GM21381 (cell line): Measurements from ENCODE around the gene PGA4.
"Not testable (repeated sequence)": the region's sequence is repeated elsewhere in the genome, so short reads cannot be mapped to it uniquely, and the experiment has no call there.

ENCODE experiments used
- ATAC-seq: cut with Tn5 transposase; IDR thresholded peaks from one replicate; pipeline ENCODE4 v1.9.1; 2021; ENCODE audit warnings: mild to moderate bottlenecking, moderate library complexity; ENCODE audit not compliant: unreplicated experiment

The PGA4 gene

DNA sequence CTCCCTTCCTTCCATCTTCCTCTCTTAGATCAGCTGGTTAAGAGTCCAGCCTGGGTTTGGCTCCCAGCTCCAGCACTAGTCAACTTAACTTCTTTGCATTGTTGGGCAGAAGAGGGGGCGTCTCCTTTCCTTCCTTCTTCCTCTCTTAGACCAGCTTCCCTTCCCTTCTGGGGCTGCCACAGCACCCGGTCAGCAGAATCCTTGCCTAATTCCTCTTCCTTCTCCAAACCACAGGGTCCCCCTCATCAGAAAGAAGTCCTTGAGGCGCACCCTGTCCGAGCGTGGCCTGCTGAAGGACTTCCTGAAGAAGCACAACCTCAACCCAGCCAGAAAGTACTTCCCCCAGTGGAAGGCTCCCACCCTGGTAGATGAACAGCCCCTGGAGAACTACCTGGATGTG lies 18.3 kb upstream of the PGA4 start:
- ATAC-seq, result not testable (repeated sequence)

DNA sequence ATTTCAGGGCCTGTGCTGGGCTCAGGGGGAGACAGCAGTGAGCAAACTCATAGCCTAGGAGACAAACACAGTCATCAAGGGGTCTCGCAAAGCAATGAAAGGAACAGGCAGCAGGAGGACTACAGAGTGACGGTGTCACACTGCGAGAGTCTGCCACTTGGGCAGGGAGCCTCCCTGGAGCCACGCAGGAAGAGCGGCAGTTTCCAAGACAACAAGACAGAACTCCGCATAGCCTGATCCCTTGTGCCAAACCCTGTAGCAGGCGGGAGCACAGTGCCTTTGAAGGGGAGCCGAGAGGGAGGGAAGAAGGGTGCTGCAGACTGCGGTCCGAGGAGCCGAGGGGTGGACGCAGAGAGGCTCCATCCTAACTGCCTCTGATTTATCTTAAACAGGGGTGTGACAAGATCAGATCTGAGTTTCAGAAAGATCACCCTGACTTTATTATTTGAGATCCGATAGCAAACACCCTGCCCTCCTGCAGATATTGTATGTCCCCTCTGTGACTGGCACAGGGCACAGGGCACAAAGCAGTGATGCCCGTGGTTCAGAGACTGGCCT lies 17.6 kb upstream of the PGA4 start:
- ATAC-seq, result not testable (repeated sequence)

DNA sequence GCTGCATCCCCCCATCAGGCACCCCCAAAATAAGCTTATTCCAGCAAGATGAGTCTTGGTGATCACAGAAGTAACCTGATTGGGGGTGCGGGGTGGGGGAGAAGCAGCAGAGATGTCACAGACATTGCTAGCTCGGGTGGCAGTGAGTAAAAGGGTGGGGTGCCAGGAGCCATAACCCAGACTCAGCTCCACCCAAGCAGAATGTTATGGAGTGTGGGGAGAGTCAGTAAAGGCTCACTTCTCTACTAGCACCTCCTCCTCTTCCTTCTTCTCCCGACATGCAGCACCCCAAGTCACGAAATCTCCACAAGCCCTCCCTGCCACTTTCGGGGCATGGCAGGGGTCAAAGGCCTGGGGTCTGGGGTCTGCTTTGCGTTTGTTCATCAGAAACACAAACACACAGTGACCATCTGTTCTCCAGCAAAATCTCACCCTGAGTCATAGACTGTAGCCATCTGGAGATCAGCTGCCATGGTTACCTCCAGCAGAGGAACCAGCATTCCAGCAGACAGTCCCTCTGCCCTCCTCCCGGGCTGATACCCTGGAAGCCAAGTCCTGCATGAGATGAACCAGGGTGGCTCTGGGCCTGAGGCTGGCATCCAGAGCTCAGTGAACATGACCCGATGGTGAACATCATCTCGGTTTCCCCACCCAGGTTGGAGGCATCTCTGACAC lies 14.4 kb upstream of the PGA4 start:
- not testable (repeated sequence) for ATAC-seq

DNA sequence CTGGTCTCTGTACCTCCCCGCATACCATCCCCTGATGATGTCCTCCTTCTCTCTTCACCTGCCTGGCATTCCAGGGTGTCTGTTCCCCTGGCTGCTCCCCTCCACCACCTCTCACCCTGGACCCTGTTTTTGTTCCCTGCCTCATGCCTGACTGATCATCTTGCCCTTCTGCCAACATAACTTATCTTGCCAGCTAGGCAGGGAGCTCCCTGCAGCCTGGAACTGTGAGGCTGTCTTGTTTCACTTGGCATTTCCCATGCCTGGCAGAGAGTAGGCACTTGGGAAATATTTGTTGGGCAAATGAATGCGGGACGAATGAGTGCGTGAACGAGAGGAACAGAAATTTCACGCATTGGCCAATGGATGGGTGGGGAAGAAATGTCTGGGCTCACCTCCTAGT lies 11.5 kb upstream of the PGA4 start:
- not testable (repeated sequence) for ATAC-seq

DNA sequence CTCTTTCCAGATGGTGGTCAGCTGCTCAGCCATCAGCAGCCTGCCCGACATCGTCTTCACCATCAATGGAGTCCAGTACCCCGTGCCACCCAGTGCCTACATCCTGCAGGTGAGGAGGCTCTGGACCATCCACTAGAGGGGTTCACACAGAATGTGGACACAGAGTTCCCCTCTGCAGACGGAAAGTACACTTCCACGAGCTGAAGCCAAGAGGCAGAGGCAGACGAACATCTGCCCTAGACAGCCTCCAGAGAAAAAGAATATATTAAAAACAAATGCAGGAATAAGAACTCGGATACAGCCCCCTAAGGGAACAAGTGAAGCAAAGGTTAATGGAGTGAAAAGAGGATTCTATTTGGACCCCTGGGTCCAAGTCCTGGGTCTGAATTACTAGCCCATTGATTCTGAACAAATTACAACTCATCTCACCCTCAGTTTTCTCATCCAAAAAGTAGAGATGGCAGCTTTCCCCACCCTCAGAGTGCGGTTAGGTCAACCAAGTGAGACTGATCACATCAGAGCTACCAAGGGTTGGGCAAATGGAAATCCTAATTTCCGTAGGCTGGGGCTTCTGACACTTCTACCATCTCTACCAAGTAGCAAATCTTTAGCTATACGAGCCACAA lies 10.7 kb upstream of the PGA4 start:
- ATAC-seq, result not testable (repeated sequence)

DNA sequence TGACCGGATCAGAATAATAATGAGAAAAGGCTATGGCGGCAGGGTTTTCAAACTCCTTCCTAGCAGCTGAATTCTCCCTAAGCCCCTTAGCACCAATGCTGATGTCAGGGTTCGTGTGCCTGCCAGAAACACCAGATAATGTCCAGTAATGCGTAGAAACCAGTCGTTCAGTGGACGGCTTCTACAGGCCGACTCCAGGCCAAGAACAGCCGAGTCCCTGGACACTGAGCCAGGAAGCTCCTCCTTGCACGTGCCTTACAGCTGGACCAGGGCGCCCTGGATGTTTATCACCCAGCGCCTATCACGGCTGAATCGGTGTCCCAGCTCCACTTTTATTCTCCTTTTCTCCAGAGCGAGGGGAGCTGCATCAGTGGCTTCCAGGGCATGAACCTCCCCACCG lies 9.9 kb upstream of the PGA4 start:
- not testable (repeated sequence) for ATAC-seq

DNA sequence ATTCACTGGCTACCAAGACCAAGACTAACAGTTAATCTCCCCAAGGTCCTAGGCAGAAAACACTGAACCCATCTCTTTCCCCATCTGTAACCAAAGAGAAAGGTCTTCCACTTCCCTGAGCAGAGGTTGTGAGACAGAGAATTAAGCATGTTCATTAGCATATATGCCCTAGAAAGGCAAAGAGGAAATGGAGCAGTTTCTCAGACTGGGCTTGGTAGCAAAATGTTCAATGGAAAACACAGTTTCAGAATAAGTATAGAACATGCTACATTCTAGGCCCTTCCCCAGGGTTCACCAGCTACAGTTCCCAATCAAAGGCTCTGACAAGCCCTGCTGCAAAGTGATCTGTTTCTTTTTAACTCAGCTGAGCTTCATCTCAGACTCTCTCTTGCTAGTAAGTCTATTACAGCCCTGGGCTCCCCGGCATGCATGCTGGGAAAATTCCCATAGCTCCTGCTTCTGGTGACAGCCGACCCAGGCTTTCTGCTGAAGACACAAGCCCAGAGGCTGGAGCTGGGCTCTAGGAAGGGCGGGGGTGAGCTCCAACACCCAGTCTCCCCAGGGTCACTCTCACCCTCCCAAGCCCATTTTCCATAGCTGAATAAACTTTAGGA lies 8.3 kb upstream of the PGA4 start:
- not testable (repeated sequence) for ATAC-seq

DNA sequence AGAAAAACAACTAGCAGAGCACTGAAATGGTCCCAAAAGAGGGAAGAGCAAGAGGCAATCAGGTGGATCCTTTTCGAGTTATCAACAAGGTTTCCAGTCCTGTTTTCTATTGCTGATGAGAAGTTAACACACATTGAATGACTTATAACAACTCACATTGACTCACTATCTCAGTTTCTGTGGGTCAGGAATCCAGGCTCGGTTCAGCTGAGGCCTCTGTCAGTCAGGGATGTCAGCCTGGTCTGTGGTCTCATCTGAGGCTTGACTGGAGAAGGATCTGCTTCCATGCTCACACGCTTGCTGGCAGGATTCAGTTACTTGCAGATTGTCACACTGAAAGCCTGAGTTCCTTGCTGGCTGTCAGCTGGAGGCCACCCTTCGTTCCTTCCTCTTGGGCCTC lies 3.8 kb upstream of the PGA4 start:
- not testable (repeated sequence) for ATAC-seq

DNA sequence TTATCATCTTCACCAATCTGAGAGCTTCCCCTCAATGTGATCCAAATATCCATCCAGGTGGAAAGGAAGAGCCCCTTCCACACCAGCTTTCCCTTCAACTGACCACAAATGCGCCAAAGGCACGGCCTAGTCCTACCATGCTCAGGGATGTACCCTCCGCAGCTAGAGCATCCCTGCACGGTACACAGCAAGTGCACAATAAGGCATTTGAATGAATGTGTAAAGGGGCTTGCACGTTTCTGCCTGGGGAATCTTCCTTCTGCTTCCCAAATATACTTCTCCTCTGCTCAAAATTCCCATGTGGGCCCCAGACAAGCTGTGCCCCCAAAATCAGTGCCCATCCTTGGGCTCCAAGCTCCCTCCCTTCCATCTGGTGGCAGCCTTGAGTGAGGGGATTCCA lies 3.1 kb upstream of the PGA4 start:
- ATAC-seq, result not testable (repeated sequence)

DNA sequence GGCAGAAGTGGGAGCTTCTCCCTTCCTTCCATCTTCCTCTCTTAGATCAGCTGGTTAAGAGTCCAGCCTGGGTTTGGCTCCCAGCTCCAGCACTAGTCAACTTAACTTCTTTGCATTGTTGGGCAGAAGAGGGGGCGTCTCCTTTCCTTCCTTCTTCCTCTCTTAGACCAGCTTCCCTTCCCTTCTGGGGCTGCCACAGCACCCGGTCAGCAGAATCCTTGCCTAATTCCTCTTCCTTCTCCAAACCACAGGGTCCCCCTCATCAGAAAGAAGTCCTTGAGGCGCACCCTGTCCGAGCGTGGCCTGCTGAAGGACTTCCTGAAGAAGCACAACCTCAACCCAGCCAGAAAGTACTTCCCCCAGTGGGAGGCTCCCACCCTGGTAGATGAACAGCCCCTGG lies 545 bp downstream of the PGA4 start:
- not testable (repeated sequence) for ATAC-seq

DNA sequence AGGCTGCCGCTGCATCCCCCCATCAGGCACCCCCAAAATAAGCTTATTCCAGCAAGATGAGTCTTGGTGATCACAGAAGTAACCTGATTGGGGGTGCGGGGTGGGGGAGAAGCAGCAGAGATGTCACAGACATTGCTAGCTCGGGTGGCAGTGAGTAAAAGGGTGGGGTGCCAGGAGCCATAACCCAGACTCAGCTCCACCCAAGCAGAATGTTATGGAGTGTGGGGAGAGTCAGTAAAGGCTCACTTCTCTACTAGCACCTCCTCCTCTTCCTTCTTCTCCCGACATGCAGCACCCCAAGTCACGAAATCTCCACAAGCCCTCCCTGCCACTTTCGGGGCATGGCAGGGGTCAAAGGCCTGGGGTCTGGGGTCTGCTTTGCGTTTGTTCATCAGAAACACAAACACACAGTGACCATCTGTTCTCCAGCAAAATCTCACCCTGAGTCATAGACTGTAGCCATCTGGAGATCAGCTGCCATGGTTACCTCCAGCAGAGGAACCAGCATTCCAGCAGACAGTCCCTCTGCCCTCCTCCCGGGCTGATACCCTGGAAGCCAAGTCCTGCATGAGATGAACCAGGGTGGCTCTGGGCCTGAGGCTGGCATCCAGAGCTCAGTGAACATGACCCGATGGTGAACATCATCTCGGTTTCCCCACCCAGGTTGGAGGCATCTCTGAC lies 4.5 kb downstream of the PGA4 start:
- ATAC-seq, result not testable (repeated sequence)

DNA sequence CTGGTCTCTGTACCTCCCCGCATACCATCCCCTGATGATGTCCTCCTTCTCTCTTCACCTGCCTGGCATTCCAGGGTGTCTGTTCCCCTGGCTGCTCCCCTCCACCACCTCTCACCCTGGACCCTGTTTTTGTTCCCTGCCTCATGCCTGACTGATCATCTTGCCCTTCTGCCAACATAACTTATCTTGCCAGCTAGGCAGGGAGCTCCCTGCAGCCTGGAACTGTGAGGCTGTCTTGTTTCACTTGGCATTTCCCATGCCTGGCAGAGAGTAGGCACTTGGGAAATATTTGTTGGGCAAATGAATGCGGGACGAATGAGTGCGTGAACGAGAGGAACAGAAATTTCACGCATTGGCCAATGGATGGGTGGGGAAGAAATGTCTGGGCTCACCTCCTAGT lies 7.3 kb downstream of the PGA4 start:
- not testable (repeated sequence) for ATAC-seq

DNA sequence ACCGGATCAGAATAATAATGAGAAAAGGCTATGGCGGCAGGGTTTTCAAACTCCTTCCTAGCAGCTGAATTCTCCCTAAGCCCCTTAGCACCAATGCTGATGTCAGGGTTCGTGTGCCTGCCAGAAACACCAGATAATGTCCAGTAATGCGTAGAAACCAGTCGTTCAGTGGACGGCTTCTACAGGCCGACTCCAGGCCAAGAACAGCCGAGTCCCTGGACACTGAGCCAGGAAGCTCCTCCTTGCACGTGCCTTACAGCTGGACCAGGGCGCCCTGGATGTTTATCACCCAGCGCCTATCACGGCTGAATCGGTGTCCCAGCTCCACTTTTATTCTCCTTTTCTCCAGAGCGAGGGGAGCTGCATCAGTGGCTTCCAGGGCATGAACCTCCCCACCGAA lies 8.9 kb downstream of the PGA4 start:
- not testable (repeated sequence) for ATAC-seq

DNA sequence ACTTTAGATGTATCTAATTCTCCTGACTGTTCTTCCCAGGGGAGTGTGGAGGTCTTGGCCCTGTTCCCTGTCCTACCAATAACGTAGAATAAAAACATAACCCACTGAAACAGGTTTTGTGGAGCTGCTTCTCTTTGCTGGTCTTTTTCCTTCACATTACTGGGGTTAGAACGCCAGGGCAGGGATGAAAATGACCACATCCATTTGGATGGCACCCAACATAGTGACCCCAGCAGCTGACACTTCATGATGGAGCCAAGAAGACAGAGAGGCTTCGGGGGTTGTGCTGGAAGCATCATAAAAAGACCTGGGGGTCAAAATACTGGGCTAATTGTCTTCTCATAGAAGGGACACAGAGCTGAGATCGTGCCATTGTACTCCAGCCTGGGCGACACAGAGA lies 9.4 kb downstream of the PGA4 start:
- not testable (repeated sequence) for ATAC-seq

DNA sequence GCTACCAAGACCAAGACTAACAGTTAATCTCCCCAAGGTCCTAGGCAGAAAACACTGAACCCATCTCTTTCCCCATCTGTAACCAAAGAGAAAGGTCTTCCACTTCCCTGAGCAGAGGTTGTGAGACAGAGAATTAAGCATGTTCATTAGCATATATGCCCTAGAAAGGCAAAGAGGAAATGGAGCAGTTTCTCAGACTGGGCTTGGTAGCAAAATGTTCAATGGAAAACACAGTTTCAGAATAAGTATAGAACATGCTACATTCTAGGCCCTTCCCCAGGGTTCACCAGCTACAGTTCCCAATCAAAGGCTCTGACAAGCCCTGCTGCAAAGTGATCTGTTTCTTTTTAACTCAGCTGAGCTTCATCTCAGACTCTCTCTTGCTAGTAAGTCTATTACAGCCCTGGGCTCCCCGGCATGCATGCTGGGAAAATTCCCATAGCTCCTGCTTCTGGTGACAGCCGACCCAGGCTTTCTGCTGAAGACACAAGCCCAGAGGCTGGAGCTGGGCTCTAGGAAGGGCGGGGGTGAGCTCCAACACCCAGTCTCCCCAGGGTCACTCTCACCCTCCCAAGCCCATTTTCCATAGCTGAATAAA lies 10.5 kb downstream of the PGA4 start:
- ATAC-seq, result not testable (repeated sequence)

DNA sequence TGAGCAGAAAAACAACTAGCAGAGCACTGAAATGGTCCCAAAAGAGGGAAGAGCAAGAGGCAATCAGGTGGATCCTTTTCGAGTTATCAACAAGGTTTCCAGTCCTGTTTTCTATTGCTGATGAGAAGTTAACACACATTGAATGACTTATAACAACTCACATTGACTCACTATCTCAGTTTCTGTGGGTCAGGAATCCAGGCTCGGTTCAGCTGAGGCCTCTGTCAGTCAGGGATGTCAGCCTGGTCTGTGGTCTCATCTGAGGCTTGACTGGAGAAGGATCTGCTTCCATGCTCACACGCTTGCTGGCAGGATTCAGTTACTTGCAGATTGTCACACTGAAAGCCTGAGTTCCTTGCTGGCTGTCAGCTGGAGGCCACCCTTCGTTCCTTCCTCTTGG lies 15.0 kb downstream of the PGA4 start:
- not testable (repeated sequence) for ATAC-seq

DNA sequence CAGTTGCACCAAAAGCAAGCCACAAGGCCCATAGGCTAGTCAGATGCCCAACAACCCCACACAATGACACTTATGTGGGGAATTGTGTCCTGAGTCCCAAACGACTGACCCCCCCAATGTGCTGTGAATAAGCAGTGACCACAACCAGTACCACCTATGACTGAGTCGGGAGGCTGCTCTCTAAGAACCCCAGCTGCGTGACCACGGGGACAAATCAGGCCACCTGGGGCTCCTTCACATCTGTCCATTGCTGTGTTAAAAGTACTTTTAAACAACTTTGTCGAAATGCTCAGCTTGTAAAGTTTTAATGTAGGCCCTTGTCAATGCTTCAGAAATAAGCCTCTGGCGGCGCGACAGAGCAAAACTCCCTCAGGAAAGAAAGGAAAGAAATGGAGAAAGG lies 18.1 kb downstream of the PGA4 start:
- ATAC-seq, result not testable (repeated sequence)

DNA sequence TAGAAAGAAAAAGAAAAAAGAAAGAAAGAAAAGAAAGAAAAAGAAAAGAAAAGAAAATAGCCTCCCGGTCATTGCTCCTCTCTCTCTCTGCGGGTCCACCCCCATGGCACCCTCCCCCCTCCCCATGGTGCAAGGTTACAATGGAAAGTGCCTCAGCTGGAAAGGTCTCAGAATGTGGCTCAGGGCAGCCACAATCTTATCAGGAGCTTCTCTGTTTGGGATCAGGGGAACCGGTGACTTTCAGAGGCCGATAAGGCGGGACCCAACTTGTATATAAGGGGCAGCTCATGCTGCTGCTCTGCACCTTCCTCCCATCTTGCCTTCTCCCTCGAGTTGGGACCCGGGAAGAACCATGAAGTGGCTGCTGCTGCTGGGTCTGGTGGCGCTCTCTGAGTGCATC lies 18.7 kb downstream of the PGA4 start, which contains the start of gene PGA5:
Gene PGA5, plus strand, starts transcription at position 301 of the 400 bp plus-strand sequence. Its CDS starts 52 bp downstream, at position 353.
- not testable (repeated sequence) for ATAC-seq

DNA sequence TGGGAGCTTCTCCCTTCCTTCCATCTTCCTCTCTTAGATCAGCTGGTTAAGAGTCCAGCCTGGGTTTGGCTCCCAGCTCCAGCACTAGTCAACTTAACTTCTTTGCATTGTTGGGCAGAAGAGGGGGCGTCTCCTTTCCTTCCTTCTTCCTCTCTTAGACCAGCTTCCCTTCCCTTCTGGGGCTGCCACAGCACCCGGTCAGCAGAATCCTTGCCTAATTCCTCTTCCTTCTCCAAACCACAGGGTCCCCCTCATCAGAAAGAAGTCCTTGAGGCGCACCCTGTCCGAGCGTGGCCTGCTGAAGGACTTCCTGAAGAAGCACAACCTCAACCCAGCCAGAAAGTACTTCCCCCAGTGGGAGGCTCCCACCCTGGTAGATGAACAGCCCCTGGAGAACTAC lies 19.4 kb downstream of the PGA4 start:
- not testable (repeated sequence) for ATAC-seq

DNA sequence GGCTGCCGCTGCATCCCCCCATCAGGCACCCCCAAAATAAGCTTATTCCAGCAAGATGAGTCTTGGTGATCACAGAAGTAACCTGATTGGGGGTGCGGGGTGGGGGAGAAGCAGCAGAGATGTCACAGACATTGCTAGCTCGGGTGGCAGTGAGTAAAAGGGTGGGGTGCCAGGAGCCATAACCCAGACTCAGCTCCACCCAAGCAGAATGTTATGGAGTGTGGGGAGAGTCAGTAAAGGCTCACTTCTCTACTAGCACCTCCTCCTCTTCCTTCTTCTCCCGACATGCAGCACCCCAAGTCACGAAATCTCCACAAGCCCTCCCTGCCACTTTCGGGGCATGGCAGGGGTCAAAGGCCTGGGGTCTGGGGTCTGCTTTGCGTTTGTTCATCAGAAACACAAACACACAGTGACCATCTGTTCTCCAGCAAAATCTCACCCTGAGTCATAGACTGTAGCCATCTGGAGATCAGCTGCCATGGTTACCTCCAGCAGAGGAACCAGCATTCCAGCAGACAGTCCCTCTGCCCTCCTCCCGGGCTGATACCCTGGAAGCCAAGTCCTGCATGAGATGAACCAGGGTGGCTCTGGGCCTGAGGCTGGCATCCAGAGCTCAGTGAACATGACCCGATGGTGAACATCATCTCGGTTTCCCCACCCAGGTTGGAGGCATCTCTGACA lies 23.3 kb downstream of the PGA4 start:
- not testable (repeated sequence) for ATAC-seq
